ENCODE results near the gene TMEM219.

Gene TMEM219

DNA sequence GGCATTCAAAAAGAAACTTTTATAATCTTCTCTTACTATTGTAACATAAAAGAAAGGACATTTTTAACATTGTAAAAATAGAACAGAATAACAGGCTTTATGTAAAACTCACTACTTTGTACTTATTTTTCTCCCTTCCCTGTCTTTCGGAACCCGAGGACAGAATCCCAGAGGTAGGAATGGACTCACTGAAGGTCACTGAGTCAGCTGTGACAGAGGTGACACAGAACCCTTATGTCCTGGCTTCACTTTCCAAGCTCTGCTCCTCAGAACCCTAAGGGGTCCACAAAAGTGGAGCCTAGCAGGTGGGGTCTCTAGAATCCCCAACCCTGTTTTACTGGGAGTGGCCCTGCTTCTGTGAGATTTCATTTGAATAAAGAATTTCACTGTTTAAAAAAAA is 39.6 kb upstream of the TMEM219 start:
- Histone ChIP-seq H3K4me3 (replicated peaks; ENCODE audit: insufficient read depth, low read length) (no peak overlapping the region), H3K27ac (replicated peaks) (no peak overlapping the region), H3K27me3 (ENCODE audit: insufficient read depth, poor library complexity, severe bottlenecking) (no peaks in the 10 kb centered on the region)
- no peak for DNase-seq (ENCODE audit: low read depth in 1 of 2, low spot score in 1 of 2)
- TF ChIP-seq, protein P1, sequence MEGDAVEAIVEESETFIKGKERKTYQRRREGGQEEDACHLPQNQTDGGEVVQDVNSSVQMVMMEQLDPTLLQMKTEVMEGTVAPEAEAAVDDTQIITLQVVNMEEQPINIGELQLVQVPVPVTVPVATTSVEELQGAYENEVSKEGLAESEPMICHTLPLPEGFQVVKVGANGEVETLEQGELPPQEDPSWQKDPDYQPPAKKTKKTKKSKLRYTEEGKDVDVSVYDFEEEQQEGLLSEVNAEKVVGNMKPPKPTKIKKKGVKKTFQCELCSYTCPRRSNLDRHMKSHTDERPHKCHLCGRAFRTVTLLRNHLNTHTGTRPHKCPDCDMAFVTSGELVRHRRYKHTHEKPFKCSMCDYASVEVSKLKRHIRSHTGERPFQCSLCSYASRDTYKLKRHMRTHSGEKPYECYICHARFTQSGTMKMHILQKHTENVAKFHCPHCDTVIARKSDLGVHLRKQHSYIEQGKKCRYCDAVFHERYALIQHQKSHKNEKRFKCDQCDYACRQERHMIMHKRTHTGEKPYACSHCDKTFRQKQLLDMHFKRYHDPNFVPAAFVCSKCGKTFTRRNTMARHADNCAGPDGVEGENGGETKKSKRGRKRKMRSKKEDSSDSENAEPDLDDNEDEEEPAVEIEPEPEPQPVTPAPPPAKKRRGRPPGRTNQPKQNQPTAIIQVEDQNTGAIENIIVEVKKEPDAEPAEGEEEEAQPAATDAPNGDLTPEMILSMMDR (IDR thresholded peaks at IDR 0.05; ENCODE audit: insufficient read depth, low read length), result no peak
- TF ChIP-seq SPI1 (IDR thresholded peaks at IDR 0.05; ENCODE audit: borderline replicate concordance, low read depth) (no peak), POLR2AphosphoS5 (IDR thresholded peaks at IDR 0.05; ENCODE audit: low read depth) (no peak), GABPA (IDR thresholded peaks at IDR 0.05; ENCODE audit: low read depth) (no peak)
- TF ChIP-seq, protein P2, sequence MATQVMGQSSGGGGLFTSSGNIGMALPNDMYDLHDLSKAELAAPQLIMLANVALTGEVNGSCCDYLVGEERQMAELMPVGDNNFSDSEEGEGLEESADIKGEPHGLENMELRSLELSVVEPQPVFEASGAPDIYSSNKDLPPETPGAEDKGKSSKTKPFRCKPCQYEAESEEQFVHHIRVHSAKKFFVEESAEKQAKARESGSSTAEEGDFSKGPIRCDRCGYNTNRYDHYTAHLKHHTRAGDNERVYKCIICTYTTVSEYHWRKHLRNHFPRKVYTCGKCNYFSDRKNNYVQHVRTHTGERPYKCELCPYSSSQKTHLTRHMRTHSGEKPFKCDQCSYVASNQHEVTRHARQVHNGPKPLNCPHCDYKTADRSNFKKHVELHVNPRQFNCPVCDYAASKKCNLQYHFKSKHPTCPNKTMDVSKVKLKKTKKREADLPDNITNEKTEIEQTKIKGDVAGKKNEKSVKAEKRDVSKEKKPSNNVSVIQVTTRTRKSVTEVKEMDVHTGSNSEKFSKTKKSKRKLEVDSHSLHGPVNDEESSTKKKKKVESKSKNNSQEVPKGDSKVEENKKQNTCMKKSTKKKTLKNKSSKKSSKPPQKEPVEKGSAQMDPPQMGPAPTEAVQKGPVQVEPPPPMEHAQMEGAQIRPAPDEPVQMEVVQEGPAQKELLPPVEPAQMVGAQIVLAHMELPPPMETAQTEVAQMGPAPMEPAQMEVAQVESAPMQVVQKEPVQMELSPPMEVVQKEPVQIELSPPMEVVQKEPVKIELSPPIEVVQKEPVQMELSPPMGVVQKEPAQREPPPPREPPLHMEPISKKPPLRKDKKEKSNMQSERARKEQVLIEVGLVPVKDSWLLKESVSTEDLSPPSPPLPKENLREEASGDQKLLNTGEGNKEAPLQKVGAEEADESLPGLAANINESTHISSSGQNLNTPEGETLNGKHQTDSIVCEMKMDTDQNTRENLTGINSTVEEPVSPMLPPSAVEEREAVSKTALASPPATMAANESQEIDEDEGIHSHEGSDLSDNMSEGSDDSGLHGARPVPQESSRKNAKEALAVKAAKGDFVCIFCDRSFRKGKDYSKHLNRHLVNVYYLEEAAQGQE (IDR thresholded peaks at IDR 0.05; ENCODE audit: insufficient replicate concordance, low read depth), result no peak

DNA sequence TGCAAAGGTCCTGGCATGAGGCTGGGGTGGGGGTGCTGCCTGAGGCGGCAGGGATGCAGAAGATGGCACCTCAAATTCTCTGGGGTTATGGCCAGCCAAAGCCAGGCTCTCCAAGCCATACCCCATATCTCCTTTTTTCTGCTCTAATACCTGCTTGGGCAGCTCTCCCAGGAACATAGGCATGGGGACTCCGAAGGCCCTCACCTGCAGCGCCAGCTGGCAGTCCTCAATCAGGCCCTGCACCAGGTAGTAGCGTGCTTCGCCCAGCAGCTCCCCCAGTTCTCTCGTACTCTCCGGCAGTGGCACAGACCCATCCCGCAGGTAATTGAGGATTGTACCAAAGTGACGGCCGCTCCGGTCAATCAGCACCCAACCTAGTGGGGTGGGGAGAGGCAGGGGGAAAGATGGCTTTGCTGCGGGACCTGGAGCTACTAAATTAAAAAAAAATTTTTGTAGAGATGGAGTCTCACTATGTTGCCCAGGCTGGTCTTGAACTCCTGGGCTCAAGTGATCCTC is 38.8 kb upstream of the TMEM219 start:
- H3K27me3 ChIP-seq (ENCODE audit: insufficient read depth, poor library complexity, severe bottlenecking), result no peaks in the 10 kb centered on the region
- no peak overlapping the region for H3K4me3 ChIP-seq (replicated peaks; ENCODE audit: insufficient read depth, low read length)
- TF ChIP-seq POLR2AphosphoS5 (IDR thresholded peaks at IDR 0.05; ENCODE audit: low read depth) (no peak), GABPA (IDR thresholded peaks at IDR 0.05; ENCODE audit: low read depth) (no peak), SPI1 (IDR thresholded peaks at IDR 0.05; ENCODE audit: borderline replicate concordance, low read depth) (no peak)
- TF ChIP-seq, protein P2 (IDR thresholded peaks at IDR 0.05; ENCODE audit: insufficient replicate concordance, low read depth), result no peak
- TF ChIP-seq, protein P1 (IDR thresholded peaks at IDR 0.05; ENCODE audit: insufficient read depth, low read length), result no peak
- H3K27ac ChIP-seq (replicated peaks), result no peak overlapping the region
- no peak for DNase-seq (ENCODE audit: low read depth in 1 of 2, low spot score in 1 of 2)

DNA sequence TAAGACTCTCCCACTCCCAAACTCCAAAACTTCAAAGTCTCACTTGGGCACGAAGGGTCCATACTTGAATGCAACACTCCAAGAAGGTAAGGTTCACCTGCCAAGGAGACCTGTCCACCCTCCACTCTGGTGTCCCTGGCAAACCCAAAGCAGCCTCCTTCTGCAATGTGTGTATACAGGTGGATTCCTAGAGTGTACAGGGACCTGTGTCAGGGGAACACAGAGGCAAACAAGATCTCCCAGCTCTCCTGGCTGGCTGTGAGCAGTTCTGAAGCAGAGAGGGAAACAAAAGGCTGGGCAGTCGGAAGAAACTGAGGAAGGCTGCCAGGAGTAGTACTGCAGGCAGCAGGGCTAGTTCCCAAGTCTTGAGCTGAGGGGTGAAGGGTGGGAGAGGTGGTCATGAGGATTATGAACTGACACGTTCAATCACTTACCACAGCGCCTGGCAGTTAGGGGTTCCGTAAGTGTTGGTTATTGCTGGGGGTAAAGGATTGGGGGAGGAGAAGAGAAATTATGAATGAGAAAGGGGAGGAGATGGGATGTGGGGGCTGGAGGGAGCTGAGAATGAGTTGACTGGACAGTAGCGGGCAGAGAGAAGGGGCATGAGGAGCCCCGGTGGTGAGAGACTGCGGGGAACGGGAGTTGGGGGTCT is 36.6 kb upstream of the TMEM219 start:
- peak overlapping the region; percentile 75 for H3K27ac ChIP-seq (replicated peaks)

More for the DNA sequence above, 36.6 kb upstream of the TMEM219 start:
- TF ChIP-seq, protein P1 (IDR thresholded peaks at IDR 0.05; ENCODE audit: insufficient read depth, low read length), result no peak
- TF ChIP-seq GABPA (IDR thresholded peaks at IDR 0.05; ENCODE audit: low read depth), result no peak
- TF ChIP-seq, protein P2 (IDR thresholded peaks at IDR 0.05; ENCODE audit: insufficient replicate concordance, low read depth), result no peak
- H3K4me3 ChIP-seq (replicated peaks; ENCODE audit: insufficient read depth, low read length), result peak overlapping the region; percentile 100
- DNase-seq (ENCODE audit: low read depth in 1 of 2, low spot score in 1 of 2), result peak in 1 of 2 experiments; percentile 32
- H3K27me3 ChIP-seq (ENCODE audit: insufficient read depth, poor library complexity, severe bottlenecking), result no peaks in the 10 kb centered on the region
